HFF-Myc (cell line): ENCODE results near the gene RCBTB2.

Source experiments
- DNase-seq: peaks from one replicate; pipeline ENCODE4 v3.0.0-alpha.2; 2011; ENCODE audit warnings: low read depth; ENCODE audit errors: extremely low read depth
- H3K4me3 ChIP-seq: replicated peaks from 2 replicates; pipeline ENCODE4 v1.5.1; 2011; ENCODE audit warnings: low read depth, mild to moderate bottlenecking, control low read depth, low read length
- TF ChIP-seq, protein P1 (sequence below): IDR thresholded peaks from 2 replicates; pipeline ENCODE4 v1.5.1; 2012; ENCODE audit warnings: mild to moderate bottlenecking, low read depth, low read length, control low read depth; ENCODE audit errors: missing control alignments

The RCBTB2 gene

DNA sequence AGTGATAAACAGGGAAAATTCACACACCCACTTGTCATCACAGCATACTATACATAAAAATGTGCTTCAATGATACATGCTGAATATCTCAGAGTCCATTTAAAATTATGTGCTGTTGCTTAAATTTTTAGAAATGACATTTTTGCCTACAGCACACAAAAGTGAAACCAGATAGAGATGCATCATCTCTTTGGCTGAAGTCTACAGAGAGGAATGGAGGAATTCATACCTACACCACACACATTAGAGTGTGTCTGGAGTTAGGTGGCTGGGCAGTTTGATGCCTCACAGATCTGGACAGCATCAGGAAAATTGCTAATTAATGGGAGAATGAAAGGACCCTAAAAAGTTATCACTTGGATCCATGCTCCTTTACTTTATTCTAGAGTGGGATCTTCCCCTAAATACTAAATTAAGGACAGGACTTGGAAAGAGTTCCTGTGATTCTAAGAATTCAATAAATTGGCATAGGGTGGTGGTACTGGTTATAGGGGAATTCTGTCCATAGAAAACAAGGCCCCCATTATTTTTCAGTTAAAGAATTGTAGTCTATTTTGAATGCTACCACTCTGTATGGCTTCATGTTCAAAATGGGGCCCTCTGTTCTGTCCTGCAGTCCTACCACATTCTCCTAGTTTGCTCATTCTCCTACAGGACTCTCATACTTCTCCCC is 41.3 kb downstream of the RCBTB2 start:
- no peak for DNase-seq
- peak overlapping the region; percentile 33 for H3K4me3 ChIP-seq
- TF ChIP-seq, protein P1, sequence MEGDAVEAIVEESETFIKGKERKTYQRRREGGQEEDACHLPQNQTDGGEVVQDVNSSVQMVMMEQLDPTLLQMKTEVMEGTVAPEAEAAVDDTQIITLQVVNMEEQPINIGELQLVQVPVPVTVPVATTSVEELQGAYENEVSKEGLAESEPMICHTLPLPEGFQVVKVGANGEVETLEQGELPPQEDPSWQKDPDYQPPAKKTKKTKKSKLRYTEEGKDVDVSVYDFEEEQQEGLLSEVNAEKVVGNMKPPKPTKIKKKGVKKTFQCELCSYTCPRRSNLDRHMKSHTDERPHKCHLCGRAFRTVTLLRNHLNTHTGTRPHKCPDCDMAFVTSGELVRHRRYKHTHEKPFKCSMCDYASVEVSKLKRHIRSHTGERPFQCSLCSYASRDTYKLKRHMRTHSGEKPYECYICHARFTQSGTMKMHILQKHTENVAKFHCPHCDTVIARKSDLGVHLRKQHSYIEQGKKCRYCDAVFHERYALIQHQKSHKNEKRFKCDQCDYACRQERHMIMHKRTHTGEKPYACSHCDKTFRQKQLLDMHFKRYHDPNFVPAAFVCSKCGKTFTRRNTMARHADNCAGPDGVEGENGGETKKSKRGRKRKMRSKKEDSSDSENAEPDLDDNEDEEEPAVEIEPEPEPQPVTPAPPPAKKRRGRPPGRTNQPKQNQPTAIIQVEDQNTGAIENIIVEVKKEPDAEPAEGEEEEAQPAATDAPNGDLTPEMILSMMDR = no peak

DNA sequence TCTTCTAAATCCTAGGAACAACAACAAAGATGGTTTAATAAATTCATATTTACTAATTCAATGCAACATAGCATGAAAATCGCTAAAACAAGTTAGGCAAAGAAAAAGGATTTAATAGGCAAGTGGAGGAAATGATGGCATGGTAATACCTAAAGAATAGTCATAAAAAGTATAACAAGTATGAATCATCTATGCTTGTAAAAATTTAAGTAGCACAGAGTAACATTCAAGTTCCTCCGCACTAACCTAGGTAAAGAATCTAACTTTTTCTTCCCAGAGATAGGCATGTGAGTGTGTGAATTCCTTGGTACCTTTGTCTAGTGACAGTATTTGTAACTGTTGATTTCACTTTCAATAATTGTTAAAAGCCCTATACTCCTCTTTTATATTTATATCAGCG is 42.6 kb downstream of the RCBTB2 start:
- TF ChIP-seq, protein P1 = no peak
- no peak for DNase-seq
- no peak overlapping the region for H3K4me3 ChIP-seq

DNA sequence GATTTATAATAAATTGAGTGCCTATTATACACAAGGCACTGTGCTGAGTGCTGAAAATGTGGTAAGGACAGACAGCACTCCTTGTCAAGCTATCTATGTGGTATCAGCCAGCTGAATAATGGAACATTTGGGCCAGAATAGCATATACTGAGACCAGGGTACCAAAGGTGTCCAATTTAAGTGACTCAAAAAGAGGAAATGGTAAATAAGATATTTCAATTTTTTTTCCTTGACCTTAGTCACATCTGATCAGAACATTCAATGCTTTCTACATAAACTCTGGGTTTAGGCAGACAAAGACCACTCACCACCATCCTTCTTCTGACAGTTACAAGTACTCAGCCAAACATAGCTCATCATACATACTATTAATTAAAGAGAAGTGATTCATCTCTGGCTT is 43.2 kb downstream of the RCBTB2 start:
- H3K4me3 ChIP-seq = no peak overlapping the region
- TF ChIP-seq, protein P1 = no peak
- no peak for DNase-seq

DNA sequence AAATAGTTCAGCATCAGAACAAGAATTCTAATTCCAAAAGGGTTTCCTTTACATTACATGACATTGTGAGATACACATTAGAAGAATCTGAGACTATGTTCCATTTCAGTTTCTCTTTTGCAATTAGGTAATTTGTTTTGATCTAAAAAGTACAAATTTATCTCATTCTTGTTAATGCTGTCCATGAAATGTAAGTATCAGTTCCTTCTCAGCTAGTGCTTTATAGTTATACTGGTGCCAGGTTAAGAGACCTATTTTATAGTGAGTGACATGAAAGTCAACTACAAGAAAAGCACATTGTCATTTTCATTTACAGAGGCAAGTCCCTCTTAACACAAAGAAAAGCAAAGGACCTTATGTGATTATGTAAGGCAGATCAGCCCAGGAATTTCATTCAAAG is 43.9 kb downstream of the RCBTB2 start:
- no peak for DNase-seq
- TF ChIP-seq, protein P1 = no peak
- H3K4me3 ChIP-seq = no peak overlapping the region

DNA sequence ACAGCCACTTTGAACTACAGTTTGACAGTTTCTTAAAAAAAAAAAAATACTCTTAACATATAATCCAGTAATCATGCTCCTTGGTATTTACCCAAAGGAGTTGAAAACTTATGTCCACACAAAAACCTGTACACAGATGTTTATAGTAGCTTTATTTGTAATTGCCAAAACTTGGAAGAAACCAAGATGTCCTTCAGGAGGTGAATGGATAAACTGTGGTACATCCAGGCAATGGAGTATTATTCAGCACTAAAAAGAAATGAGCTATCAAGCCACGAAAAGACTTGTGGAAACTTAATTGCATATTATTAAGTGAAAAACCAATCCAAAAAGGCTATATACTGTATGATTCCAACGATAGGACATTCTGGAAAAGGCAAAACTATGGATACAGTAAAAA is 44.9 kb downstream of the RCBTB2 start:
- no peak overlapping the region for H3K4me3 ChIP-seq
- TF ChIP-seq, protein P1 = no peak
- DNase-seq = no peak

DNA sequence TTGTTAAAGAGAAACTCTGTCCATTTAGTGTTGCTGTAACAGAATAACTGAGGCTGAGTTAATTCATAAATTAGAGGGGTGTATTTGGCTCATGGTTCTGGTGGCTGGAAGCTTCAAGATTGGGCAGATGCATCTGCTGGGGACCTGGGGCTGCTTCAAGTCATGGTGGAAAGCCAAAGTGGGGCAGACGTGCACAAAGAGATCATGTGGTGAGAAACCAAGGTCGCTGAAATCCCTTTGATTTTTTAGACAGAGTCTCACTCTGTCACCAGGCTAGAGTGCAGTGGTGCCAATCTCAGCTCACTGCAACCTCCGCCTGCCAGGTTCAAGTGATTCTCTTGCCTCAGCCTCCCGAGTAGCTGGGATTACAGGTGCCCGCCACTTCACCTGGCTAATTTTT is 46.0 kb downstream of the RCBTB2 start:
- no peak overlapping the region for H3K4me3 ChIP-seq
- DNase-seq = no peak
- TF ChIP-seq, protein P1 = no peak

DNA sequence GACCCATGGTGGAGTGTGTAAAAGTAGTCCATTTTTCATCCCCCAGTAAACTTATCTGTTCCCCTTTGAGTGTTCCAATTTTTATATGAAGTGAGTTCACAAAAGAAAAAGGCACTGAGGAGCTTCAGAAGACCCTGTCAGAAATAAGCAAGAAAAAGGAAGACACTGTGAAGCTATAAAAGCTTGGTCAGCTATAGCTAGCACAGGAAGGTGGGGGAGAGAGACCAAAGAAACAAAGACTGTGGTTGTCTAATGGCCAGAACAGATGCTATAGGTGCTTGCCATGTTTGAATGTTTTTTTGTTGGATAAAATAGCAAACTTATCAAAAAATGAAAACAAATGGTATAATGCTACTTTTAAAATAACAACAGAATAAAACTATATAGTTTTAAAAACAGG is 46.5 kb downstream of the RCBTB2 start:
- TF ChIP-seq, protein P1 = no peak
- H3K4me3 ChIP-seq = no peak overlapping the region
- DNase-seq = no peak
